Trophoblast cell (in vitro differentiated cells and primary cell): Measurements from ENCODE around the gene TGM5. TPM values are rescaled to one million over a fixed set of nuclear protein-coding genes. Genes with fewer than 3 reads are reported as not detected.

Experiments used
- DNase-seq, 2 donors: peaks; one replicate each; pipeline ENCODE4 v3.0.0-alpha.2; 2016
- H2AFZ ChIP-seq: 2 replicates; pipeline ENCODE4 v1.6.1; 2013; ENCODE audit warnings: low read length, moderate library complexity, mild to moderate bottlenecking; ENCODE audit not compliant: insufficient read depth, poor library complexity
- H2AK5ac ChIP-seq: 2 replicates; pipeline ENCODE4 v1.6.1; 2013; ENCODE audit warnings: mild to moderate bottlenecking, low read length
- H2BK120ac ChIP-seq: 2 replicates; pipeline ENCODE4 v1.6.1; 2013; ENCODE audit warnings: low read length, mild to moderate bottlenecking, moderate library complexity; ENCODE audit not compliant: insufficient read depth, poor library complexity
- H2BK12ac ChIP-seq: 2 replicates; pipeline ENCODE4 v1.6.1; 2013; ENCODE audit warnings: mild to moderate bottlenecking, low read length, moderate library complexity
- H2BK5ac ChIP-seq: 2 replicates; pipeline ENCODE4 v1.6.1; 2013; ENCODE audit warnings: low read length, low read depth, moderate library complexity, mild to moderate bottlenecking; ENCODE audit not compliant: poor library complexity
- H3K14ac ChIP-seq: 2 replicates; pipeline ENCODE4 v1.6.1; 2013; ENCODE audit warnings: mild to moderate bottlenecking, low read length
- H3K18ac ChIP-seq: 2 replicates; pipeline ENCODE4 v1.6.1; 2013; ENCODE audit warnings: mild to moderate bottlenecking, low read length
- H3K23ac ChIP-seq: 2 replicates; pipeline ENCODE4 v1.6.1; 2013; ENCODE audit warnings: low read length
- H3K27ac ChIP-seq: 2 replicates; pipeline ENCODE4 v1.5.1; 2013; ENCODE audit warnings: low read depth, mild to moderate bottlenecking, inconsistent platforms, low read length, moderate library complexity
- H3K27me3 ChIP-seq: 2 replicates; pipeline ENCODE4 v1.6.1; 2013; ENCODE audit warnings: inconsistent platforms, mild to moderate bottlenecking, low read length, moderate library complexity; ENCODE audit not compliant: insufficient read depth
- H3K36me3 ChIP-seq, 2 experiments: 1 replicate in 1 of 2; 2 replicates in 1 of 2; pipeline ENCODE4 v1.6.1; 2013; ENCODE audit warnings: low read length in 2 of 2, mild to moderate bottlenecking in 2 of 2, moderate library complexity in 1 of 2; ENCODE audit not compliant: insufficient read depth in 2 of 2, control insufficient read depth in 1 of 2
- H3K4ac ChIP-seq: 2 replicates; pipeline ENCODE4 v1.6.1; 2013; ENCODE audit warnings: low read depth, mild to moderate bottlenecking, low read length, moderate library complexity
- H3K4me1 ChIP-seq, 2 experiments: 1 replicate in 1 of 2; 2 replicates in 1 of 2; pipeline ENCODE4 v1.6.1; 2013; ENCODE audit warnings: low read length in 2 of 2, mild to moderate bottlenecking in 2 of 2, moderate library complexity in 1 of 2; ENCODE audit not compliant: insufficient read depth in 2 of 2, control insufficient read depth in 1 of 2
- H3K4me2 ChIP-seq: 2 replicates; pipeline ENCODE4 v1.6.1; 2013; ENCODE audit warnings: inconsistent platforms, mild to moderate bottlenecking, low read length, moderate library complexity
- H3K4me3 ChIP-seq: 2 replicates; pipeline ENCODE4 v1.5.1; 2013; ENCODE audit warnings: mild to moderate bottlenecking, low read depth, low read length, inconsistent platforms
- H3K79me1 ChIP-seq: one replicate; pipeline ENCODE4 v1.6.1; 2013; ENCODE audit warnings: low read length
- H3K79me2 ChIP-seq: 2 replicates; pipeline ENCODE4 v1.6.1; 2013; ENCODE audit warnings: low read length, mild to moderate bottlenecking; ENCODE audit not compliant: control insufficient read depth, insufficient read depth, poor library complexity
- H3K9ac ChIP-seq: 2 replicates; pipeline ENCODE4 v1.6.1; 2013; ENCODE audit warnings: mild to moderate bottlenecking, low read length
- H3K9me3 ChIP-seq: 2 replicates; pipeline ENCODE4 v1.6.1; 2013; ENCODE audit warnings: low read depth, mild to moderate bottlenecking, control low read depth, inconsistent platforms, low read length; ENCODE audit not compliant: insufficient read depth
- H4K12ac ChIP-seq: 2 replicates; pipeline ENCODE4 v1.6.1; 2013; ENCODE audit warnings: low read depth, mild to moderate bottlenecking, low read length, moderate library complexity
- H4K8ac ChIP-seq: 2 replicates; pipeline ENCODE4 v1.6.1; 2013; ENCODE audit warnings: low read depth, mild to moderate bottlenecking, low read length, moderate library complexity
- H4K91ac ChIP-seq: one replicate; pipeline ENCODE4 v1.6.1; 2013; ENCODE audit warnings: low read depth, mild to moderate bottlenecking, low read length, moderate library complexity
- WGBS: extraction: QIAGEN DNeasy Blood & Tissue Kit; methylation state at CpG from one replicate; pipeline ENCODE4 v1.1.7; 2013; ENCODE audit warnings: missing lambda C conversion rate; ENCODE audit not compliant: insufficient read length, insufficient coverage; ENCODE audit errors: extremely low coverage; 5-methylcytosine and 5-hydroxymethylcytosine counted together
- polyA plus RNA-seq: library from polyadenylated mRNA; stranded (reverse); fragments of 200-250 nt; gene quantifications from 2 replicates; pipeline ENCODE4 v1.2.3, GENCODE V29; 2013

Gene TGM5, protein sequence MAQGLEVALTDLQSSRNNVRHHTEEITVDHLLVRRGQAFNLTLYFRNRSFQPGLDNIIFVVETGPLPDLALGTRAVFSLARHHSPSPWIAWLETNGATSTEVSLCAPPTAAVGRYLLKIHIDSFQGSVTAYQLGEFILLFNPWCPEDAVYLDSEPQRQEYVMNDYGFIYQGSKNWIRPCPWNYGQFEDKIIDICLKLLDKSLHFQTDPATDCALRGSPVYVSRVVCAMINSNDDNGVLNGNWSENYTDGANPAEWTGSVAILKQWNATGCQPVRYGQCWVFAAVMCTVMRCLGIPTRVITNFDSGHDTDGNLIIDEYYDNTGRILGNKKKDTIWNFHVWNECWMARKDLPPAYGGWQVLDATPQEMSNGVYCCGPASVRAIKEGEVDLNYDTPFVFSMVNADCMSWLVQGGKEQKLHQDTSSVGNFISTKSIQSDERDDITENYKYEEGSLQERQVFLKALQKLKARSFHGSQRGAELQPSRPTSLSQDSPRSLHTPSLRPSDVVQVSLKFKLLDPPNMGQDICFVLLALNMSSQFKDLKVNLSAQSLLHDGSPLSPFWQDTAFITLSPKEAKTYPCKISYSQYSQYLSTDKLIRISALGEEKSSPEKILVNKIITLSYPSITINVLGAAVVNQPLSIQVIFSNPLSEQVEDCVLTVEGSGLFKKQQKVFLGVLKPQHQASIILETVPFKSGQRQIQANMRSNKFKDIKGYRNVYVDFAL
- polyA plus RNA-seq: 0.10 and 0.11 TPM in 2 replicates

DNA sequence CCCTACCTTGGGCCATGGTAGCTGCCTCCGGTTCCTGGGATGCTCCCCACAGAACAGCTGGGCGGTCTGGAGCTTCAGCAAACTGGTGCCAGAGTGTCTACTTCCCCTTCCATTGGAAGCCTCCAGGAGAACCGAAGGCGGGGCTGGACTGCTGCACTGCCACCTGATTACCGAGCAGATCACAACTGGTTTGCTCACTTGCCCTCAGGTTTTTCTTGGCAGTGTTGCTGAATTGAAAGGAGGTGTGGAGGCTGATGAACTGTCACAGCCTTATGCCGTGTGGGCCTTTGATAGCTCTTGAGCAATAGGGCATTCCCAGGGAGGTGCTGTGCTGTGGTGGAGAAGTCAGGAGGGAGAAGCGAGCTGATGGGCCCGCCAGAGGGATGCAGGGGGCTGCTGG is at the start of gene TGM5:
TSS of gene TGM5 (minus strand) at position 95 of the 400 bp plus-strand sequence. CDS start at position 16, 79 bp downstream.
- Histone ChIP-seq H3K79me2 (no peaks in the 10 kb centered on the region), H4K12ac (no peak within 1 kb of the TSS), H2AK5ac (no peak within 1 kb of the TSS), H3K4me1 (no peaks in the 10 kb centered on the region), H3K79me1 (no peaks in the 10 kb centered on the region), H3K4me2 (no peak within 1 kb of the TSS), H2BK120ac (no peak within 1 kb of the TSS), H4K91ac (no peak within 1 kb of the TSS), H3K4ac (no peak within 1 kb of the TSS), H3K27me3 (no peaks in the 10 kb centered on the region), H3K23ac (no peak within 1 kb of the TSS), H2AFZ (no peak within 1 kb of the TSS), H3K14ac (no peak within 1 kb of the TSS), H3K9ac (no peak within 1 kb of the TSS), H2BK12ac (no peak within 1 kb of the TSS), H3K9me3 (peaks cover 2% of the 10 kb centered on the region), H3K36me3 (no peaks in the 10 kb centered on the region), H3K4me3 (no peak within 1 kb of the TSS), H4K8ac (no peak within 1 kb of the TSS), H2BK5ac (no peak within 1 kb of the TSS), H3K18ac (no peak within 1 kb of the TSS), H3K27ac (no peak within 1 kb of the TSS)
- WGBS: no CpG with 5 or more reads among the region's 8 CpGs
- DNase-seq: no peak

DNA sequence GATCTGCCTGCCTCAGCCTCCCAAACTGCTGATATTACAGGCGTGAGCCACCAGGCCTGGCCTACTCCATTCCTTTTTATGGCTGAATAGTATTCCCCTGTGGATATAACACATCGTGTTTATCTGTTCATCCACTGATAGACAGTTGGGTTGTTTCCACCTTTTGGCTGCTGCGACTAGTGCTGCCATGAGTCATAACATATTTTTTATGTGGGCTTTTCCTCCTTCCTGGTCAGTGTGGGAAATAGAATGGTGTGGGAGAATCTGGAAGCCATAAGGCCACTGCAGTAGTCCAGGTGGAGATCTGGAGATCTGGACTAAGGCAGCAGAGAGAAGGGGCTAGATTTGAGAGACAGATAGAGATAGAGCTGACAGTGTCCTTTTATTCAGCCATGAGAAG is 47.4 kb upstream of the TGM5 start:
- H3K9me3 ChIP-seq: no peaks in the 10 kb centered on the region
- H4K91ac ChIP-seq: no peak overlapping the region
- H2BK5ac ChIP-seq: no peak overlapping the region
- no peak overlapping the region for H2AFZ ChIP-seq
- H3K4ac ChIP-seq: no peak overlapping the region
- no peak overlapping the region for H3K4me2 ChIP-seq
- no peaks in the 10 kb centered on the region for H3K27me3 ChIP-seq
- H4K8ac ChIP-seq: no peak overlapping the region
- H3K4me3 ChIP-seq: no peak overlapping the region
- no peak overlapping the region for H4K12ac ChIP-seq
- no peak overlapping the region for H3K23ac ChIP-seq
- H3K4me1 ChIP-seq: no peaks in the 10 kb centered on the region
- no peak overlapping the region for H2AK5ac ChIP-seq
- H3K9ac ChIP-seq: no peak overlapping the region
- no peak overlapping the region for H3K18ac ChIP-seq
- DNase-seq: no peak
- H3K14ac ChIP-seq: no peak overlapping the region
- H3K79me1 ChIP-seq: no peaks in the 10 kb centered on the region
- H3K27ac ChIP-seq: no peak overlapping the region
- no peak overlapping the region for H2BK12ac ChIP-seq
- H2BK120ac ChIP-seq: no peak overlapping the region
- no peaks in the 10 kb centered on the region for H3K79me2 ChIP-seq
- WGBS: no CpG with 5 or more reads among the region's 3 CpGs
- no peaks in the 10 kb centered on the region for H3K36me3 ChIP-seq

DNA sequence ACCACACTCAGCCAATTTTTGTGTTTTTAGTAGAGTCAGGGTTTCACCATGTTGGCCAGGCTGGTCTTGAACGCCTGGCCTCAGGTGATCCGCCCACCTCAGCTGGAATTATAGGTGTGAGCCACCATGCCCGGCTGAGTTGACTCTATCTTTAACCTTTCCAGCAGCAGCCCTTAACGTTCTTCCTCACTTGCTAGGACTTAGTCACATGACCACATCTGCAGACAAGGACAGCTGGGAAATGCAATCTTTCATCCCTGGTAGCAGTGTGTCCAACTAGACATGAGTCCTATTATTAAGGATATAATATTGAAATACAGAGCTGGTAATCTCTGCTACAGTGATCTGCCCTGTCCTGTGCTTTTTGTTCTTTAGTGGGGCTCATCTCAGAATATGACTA is 45.6 kb upstream of the TGM5 start:
- no peak overlapping the region for H3K4me3 ChIP-seq
- H3K79me1 ChIP-seq: no peaks in the 10 kb centered on the region
- no peak overlapping the region for H4K12ac ChIP-seq
- WGBS: no CpG with 5 or more reads among the region's 4 CpGs
- no peak overlapping the region for H2AFZ ChIP-seq
- no peaks in the 10 kb centered on the region for H3K9me3 ChIP-seq
- H3K14ac ChIP-seq: no peak overlapping the region
- no peak overlapping the region for H3K9ac ChIP-seq
- no peak overlapping the region for H3K4me2 ChIP-seq
- no peak overlapping the region for H2AK5ac ChIP-seq
- H4K91ac ChIP-seq: no peak overlapping the region
- no peak overlapping the region for H3K18ac ChIP-seq
- H3K36me3 ChIP-seq: no peaks in the 10 kb centered on the region
- H3K4me1 ChIP-seq: no peaks in the 10 kb centered on the region
- no peak overlapping the region for H2BK12ac ChIP-seq
- H3K27me3 ChIP-seq: no peaks in the 10 kb centered on the region
- H4K8ac ChIP-seq: no peak overlapping the region
- no peak overlapping the region for H3K23ac ChIP-seq
- no peak overlapping the region for H2BK120ac ChIP-seq
- H2BK5ac ChIP-seq: no peak overlapping the region
- H3K79me2 ChIP-seq: no peaks in the 10 kb centered on the region
- no peak for DNase-seq
- H3K27ac ChIP-seq: no peak overlapping the region
- no peak overlapping the region for H3K4ac ChIP-seq

GRCh38 chr15:43302205-43302817 is 35.6 kb upstream of the TGM5 start, which contains the start of gene TGM7:
Gene TGM7 (minus strand): TSS chr15:43302255.
- no peak within 1 kb of the TSS for H2BK12ac ChIP-seq
- no peaks in the 10 kb centered on the region for H3K4me1 ChIP-seq
- H2AK5ac ChIP-seq: no peak within 1 kb of the TSS
- no peak within 1 kb of the TSS for H3K14ac ChIP-seq
- no peak within 1 kb of the TSS for H3K9ac ChIP-seq
- H3K27ac ChIP-seq: no peak within 1 kb of the TSS
- no peaks in the 10 kb centered on the region for H3K79me2 ChIP-seq
- H4K12ac ChIP-seq: no peak within 1 kb of the TSS
- no peaks in the 10 kb centered on the region for H3K9me3 ChIP-seq
- no peak for DNase-seq
- no peak within 1 kb of the TSS for H2BK120ac ChIP-seq
- H2BK5ac ChIP-seq: no peak within 1 kb of the TSS
- no peak within 1 kb of the TSS for H3K4me2 ChIP-seq
- H3K79me1 ChIP-seq: no peaks in the 10 kb centered on the region
- no peaks in the 10 kb centered on the region for H3K36me3 ChIP-seq
- H2AFZ ChIP-seq: no peak within 1 kb of the TSS
- H3K18ac ChIP-seq: no peak within 1 kb of the TSS
- no peak within 1 kb of the TSS for H4K91ac ChIP-seq
- H3K23ac ChIP-seq: no peak within 1 kb of the TSS
- no CpG with 5 or more reads among the region's 11 CpGs for WGBS
- H4K8ac ChIP-seq: no peak within 1 kb of the TSS
- H3K4ac ChIP-seq: no peak within 1 kb of the TSS
- no peaks in the 10 kb centered on the region for H3K27me3 ChIP-seq
- no peak within 1 kb of the TSS for H3K4me3 ChIP-seq
